EL (cell line): ENCODE results near the gene PSPN.

ENCODE experiments used
- DNase-seq: peaks from one replicate; pipeline ENCODE4 v3.0.0-alpha.2; 2016

Gene PSPN, protein sequence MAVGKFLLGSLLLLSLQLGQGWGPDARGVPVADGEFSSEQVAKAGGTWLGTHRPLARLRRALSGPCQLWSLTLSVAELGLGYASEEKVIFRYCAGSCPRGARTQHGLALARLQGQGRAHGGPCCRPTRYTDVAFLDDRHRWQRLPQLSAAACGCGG

DNA sequence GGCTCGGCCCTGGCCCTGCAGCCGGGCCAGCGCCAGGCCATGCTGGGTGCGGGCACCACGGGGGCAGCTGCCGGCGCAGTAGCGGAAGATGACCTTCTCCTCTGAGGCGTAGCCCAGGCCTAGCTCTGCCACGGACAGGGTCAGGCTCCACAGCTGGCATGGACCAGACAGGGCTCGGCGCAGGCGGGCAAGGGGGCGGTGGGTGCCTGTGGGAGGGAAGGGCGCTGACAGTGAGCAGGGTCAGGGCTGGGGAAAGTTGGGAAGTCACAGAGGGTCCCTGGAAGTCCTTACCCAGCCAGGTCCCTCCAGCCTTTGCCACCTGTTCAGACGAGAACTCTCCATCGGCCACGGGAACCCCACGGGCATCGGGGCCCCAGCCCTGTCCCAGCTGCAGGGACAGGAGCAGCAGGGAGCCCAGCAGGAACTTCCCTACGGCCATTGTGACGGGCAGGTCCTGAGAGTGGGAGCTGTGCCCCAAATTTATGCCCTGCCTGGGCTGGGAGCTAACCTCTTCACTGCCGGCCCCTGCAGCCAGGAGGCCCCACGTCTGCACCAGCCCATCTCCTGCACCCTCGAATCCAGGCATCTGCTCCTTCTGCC lies at the start of gene PSPN:
PSPN (minus strand) TSS at position 523 of the 600 bp plus-strand sequence; CDS start at position 439, 84 bp downstream.
- no peak for DNase-seq

DNA sequence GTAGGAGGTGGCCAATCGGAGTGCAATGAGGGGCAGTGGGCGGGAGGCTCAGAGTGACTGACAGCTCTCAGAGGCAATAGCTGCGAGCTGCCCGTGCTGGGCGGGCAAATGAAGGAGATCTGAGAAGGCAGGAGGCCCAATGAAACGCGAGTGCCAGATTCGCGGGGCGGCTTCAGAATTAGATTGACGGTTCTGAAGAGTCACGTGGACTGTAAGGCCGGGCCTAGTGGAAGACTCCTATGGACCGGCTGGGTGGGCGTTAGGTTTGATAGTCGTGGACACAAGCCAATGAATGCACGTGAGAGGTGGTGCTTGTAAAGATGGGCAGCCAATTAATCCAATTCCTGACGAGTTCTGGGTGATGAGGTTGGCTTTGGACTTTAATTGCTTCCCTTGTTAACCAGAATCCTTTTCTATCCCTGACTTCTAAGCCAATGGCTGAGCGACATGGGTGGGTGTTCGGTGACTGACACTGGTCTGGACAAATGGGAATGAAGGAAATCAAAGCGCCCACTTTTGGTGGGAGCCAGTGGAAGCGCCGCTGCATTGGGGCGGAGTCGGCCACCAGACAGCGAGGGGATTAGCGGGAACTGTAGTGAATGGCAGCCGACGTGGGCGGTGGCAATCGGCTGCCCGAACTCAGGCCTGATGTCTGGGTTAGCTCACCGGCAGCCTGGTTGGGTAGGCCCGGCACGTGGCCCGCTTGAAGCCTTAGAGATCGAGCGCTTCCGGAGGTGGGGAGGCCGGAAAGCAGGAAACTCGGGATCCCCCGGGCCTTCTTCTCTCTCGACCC lies 49.4 kb upstream of the PSPN start:
- peak; percentile 100 for DNase-seq

DNA sequence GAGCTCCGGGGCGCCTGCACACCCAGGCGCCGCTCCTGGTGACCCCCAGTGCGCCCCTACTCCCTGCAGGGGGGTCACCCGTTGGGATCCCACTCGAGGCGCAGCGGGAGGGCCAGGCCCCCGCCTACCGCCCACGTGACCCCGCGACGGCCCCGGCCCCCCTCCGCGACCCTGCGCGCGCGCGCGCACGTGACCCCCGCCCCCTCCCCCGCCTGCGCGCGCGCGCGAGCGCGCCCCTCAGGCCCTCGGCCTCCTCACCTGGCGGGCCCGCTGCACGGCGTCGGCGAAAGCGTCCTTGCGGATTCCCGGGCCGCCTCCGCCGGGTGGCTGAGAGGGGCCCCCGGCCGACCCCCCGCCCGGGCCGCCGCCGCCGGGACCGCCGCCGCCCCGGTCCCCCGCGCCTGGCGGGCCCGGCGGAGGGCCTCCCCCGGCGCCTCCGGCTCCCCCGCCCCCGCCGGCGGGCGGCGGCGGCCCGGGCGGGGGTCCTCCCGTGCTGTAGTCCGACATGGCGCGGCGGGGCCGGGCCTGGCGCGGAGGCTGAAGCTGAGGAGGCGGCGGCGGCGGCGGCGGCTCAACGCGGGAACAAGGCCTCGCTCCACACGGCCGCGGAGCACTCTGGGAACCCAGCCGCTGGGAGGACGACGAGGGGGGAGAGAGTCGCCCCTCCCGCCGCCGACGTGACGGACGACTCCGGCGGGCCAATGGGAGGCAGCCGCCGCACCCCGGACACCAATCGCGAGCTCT lies 48.6 kb upstream of the PSPN start, which contains the start of gene KHSRP:
KHSRP (minus strand) TSS at position 617 of the 744 bp plus-strand sequence; CDS start at position 507, 110 bp downstream.
- peak; percentile 13 for DNase-seq

- peak; percentile 70 for DNase-seq
These were observed 47.9 kb upstream of the PSPN start for GRCh38 chr19:6423499-6424194.

DNA sequence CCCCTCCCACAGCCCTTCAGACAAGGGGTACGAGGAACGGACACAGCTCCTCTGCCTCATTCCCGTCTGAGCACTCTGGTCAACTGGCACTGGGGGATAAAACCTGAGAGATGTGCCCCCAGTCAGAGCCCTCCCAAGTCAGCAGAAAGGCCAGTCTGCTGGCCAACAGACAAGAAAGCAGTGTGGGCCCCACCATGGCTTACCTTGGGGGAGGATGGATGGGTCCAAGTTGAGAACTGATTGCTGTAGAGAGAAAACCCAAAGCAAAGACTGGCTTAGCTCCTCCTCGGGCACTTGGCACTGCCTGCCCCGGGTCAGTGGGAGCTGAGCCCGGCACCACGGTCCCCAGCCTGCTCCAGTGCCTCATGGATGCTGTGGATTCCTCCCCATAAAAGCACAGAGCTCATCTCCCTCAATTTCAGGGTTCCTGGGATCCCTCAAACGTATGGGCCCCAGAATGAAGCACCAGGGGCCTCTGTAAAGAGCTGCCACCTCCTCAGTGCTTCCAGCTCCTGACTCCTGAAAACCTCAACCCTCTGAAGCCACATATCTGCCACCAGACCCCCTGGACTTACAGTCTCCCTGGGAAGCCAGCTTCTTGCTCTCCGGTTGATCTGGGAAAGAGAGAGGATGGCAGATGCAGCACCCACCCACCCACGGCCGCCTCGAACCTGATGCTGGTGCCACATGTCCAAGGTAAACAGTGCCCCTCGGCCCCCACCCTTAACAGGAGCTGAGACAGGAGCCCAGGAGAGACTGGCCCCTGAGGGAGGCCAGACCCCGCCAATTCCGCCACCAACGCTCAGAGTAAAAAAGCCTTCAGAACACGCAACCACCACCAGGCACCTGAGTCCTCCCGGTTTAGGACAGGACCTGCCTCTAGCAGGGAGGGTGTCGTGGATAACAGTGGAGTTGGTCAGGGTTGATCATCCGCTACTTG lies 45.6 kb upstream of the PSPN start:
- no peak for DNase-seq

GRCh38 chr19:6418562-6418932 lies 42.8 kb upstream of the PSPN start:
- no peak for DNase-seq

GRCh38 chr19:6417713-6418561 lies 42.2 kb upstream of the PSPN start:
- DNase-seq = no peak

- no peak for DNase-seq
These were observed 41.1 kb upstream of the PSPN start for GRCh38 chr19:6416658-6417405.

GRCh38 chr19:6415591-6416190 lies 40.0 kb upstream of the PSPN start:
- no peak for DNase-seq

GRCh38 chr19:6414793-6415590 lies 39.3 kb upstream of the PSPN start:
- DNase-seq = no peak

GRCh38 chr19:6413721-6414643 lies 38.2 kb upstream of the PSPN start:
- no peak for DNase-seq

DNA sequence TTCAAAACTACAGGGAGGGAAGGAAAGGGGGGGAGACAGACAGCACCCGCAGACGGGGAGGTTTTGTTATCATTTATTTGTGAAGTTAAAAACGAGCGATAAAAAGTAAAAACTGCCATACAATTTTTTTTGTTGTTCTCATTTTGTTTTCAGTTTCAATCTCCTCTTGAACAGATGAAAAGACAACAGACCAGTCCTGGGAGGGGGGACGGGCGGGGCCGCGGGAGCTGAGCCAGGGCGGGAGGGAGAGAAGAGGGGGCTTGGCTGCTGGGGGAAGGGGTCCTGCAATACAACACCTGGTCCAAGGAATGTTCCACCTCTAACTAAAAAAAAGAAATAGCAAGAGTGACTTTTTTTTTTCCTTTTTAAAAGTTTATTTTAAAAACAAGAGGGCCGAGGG lies 37.6 kb upstream of the PSPN start:
- DNase-seq = no peak

- DNase-seq = peak; percentile 29
These were observed 36.8 kb upstream of the PSPN start for GRCh38 chr19:6412447-6413091.

GRCh38 chr19:6412061-6412446 lies 36.3 kb upstream of the PSPN start:
- no peak for DNase-seq

DNA sequence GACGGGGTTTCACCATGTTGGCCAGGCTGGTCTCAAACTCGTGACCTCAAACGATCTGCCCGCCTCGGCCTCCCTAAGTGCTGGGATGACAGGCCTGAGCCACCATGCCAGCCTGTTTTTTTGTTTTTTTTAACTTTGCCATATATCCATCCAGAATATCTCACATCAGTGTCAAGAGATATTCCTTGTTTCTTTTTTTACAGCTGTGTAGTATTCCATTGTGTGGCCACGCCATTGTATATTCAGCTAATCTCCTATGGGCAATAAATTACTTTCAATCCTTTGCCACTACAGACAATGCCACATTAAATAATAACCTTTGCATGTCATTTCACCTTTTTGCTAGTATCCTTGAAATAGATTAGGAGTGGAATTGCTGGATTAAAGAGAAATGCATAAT lies 33.6 kb upstream of the PSPN start:
- no peak for DNase-seq

GRCh38 chr19:6406401-6406800 lies 30.7 kb upstream of the PSPN start:
- DNase-seq = no peak
